Vagina (tissue), 2 donors: ENCODE data around the gene TUBGCP3. TPM values are rescaled to one million over a fixed set of nuclear protein-coding genes. Genes with fewer than 3 reads are reported as not detected.
"Not testable (repeated sequence)": the region's sequence is repeated elsewhere in the genome, so short reads cannot be mapped to it uniquely, and the experiment has no call there.

Experiments
- DNase-seq, 2 donors: peaks; one replicate each; pipeline ENCODE4 v3.0.0-alpha.2; 2017; ENCODE audit errors: extremely low spot score in 2 of 2
- H3K27ac ChIP-seq: fragments of 200-600 bp; sonication (generic); one replicate; pipeline ENCODE4 v1.5.1; 2019
- H3K27me3 ChIP-seq: fragments of 200-600 bp; sonication (generic); one replicate; pipeline ENCODE4 v1.5.1; 2019
- H3K36me3 ChIP-seq, 2 donors: fragments of 200-600 bp; sonication (generic); one replicate each; pipeline ENCODE4 v1.5.1; 2017 to 2019
- H3K4me1 ChIP-seq: fragments of 200-600 bp; sonication (generic); one replicate; pipeline ENCODE4 v1.5.1; 2019
- H3K4me3 ChIP-seq, 2 donors: fragments of 200-600 bp; sonication (generic); 1 replicate in 1 of 2; 2 replicates in 1 of 2; pipeline ENCODE4 v1.5.1; 2016 to 2019
- H3K9me3 ChIP-seq: fragments of 200-600 bp; sonication (generic); one replicate; pipeline ENCODE4 v1.5.1; 2019
- POLR2A ChIP-seq, 2 donors: fragments of 450-650 bp; IDR thresholded peaks; one replicate each; pipeline ENCODE4 v1.6.1; 2017; ENCODE audit warnings: antibody characterized with exemption in 2 of 2, mild to moderate bottlenecking in 2 of 2, moderate library complexity in 2 of 2
- POLR2AphosphoS5 ChIP-seq, 2 donors: sonication (generic); formaldehyde crosslinking; IDR thresholded peaks; one replicate each; pipeline ENCODE4 v1.9.0; 2017; ENCODE audit warnings: antibody characterized with exemption in 2 of 2, mild to moderate bottlenecking in 2 of 2, low read depth in 1 of 2; ENCODE audit not compliant: insufficient read depth in 1 of 2
- intact Hi-C: fragments of 100-400 bp; cut with DNase I; formaldehyde crosslinking; loops from one replicate; pipeline ENCODE4 v1.15.1; 2023
- total RNA-seq: library from RNA; depleted of rRNA; stranded (reverse); fragments of >200 nt; gene quantifications from one replicate; pipeline ENCODE4 v1.2.3, GENCODE V29; 2016
- TF ChIP-seq, protein P1 (sequence below), 3 experiments: fragments of 450-650 bp in 2 of 3; fragments of 200-600 bp in 1 of 3; sonication (generic) in 1 of 3; IDR thresholded peaks; one replicate each; pipeline ENCODE4 v1.5.1; 2017 to 2019; ENCODE audit warnings: antibody characterized with exemption in 3 of 3, mild to moderate bottlenecking in 2 of 3, moderate library complexity in 2 of 3

Gene TUBGCP3
- total RNA-seq, 1 donor from 2014 or later: 23.3 TPM

DNA sequence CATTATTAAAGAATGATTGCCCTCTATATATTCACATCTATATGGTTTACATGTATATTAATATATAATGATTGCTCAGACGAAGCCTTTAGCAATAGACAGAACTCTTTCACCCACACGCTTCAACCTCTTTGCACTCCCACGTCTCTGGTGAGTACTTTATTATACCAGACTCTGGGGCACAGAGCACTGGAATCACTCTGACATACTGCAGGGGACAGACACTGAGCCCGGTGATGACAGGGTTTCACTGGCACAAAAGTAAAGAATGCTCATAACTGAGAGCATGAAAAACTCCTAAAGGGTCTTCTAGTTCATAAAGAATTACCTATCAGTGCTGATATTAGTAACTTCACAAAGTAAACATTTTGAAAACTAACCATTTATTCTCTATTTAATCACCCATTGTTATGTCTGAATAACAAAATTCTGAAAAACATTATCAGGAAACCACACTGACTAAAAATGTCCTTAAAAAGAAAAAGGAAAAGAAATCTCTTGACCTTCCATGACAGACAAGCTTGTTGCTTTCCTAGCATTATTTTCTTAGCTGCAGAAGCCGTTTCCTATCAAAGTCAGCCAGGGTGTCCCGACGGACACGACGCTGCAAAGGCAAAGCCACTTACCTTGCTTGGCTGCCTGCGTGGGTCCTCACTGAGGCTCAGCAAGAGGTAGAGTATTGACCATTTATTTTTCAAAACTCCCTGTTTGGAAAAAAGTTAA lies 29.1 kb downstream of the TUBGCP3 start:
- TF ChIP-seq POLR2AphosphoS5 (IDR thresholded peaks at IDR 0.05; ENCODE audit: insufficient read depth in 1 of 2, low read depth in 1 of 2): no peak
- no peak for TF ChIP-seq POLR2A (IDR thresholded peaks at IDR 0.05)
- TF ChIP-seq, protein P1, sequence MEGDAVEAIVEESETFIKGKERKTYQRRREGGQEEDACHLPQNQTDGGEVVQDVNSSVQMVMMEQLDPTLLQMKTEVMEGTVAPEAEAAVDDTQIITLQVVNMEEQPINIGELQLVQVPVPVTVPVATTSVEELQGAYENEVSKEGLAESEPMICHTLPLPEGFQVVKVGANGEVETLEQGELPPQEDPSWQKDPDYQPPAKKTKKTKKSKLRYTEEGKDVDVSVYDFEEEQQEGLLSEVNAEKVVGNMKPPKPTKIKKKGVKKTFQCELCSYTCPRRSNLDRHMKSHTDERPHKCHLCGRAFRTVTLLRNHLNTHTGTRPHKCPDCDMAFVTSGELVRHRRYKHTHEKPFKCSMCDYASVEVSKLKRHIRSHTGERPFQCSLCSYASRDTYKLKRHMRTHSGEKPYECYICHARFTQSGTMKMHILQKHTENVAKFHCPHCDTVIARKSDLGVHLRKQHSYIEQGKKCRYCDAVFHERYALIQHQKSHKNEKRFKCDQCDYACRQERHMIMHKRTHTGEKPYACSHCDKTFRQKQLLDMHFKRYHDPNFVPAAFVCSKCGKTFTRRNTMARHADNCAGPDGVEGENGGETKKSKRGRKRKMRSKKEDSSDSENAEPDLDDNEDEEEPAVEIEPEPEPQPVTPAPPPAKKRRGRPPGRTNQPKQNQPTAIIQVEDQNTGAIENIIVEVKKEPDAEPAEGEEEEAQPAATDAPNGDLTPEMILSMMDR (IDR thresholded peaks at IDR 0.05): no peak
- Histone ChIP-seq H3K9me3 (no peaks in the 10 kb centered on the region), H3K27ac (no peak overlapping the region), H3K4me1 (no peaks in the 10 kb centered on the region), H3K4me3 (no peak overlapping the region), H3K27me3 (no peaks in the 10 kb centered on the region), H3K36me3 (peaks cover 0 to 35% of the 10 kb centered on the region in 2 donors)
- intact Hi-C loops: no loop called here
- no peak for DNase-seq

- no peak overlapping the region for H3K4me3 ChIP-seq
- H3K36me3 ChIP-seq: peaks cover 0 to 50% of the 10 kb centered on the region in 2 donors
- DNase-seq: no peak
- no peaks in the 10 kb centered on the region for H3K9me3 ChIP-seq
- no peak for TF ChIP-seq POLR2A (IDR thresholded peaks at IDR 0.05)
- TF ChIP-seq, protein P1 (IDR thresholded peaks at IDR 0.05): no peak
- no peak for TF ChIP-seq POLR2AphosphoS5 (IDR thresholded peaks at IDR 0.05; ENCODE audit: insufficient read depth in 1 of 2, low read depth in 1 of 2)
- H3K27ac ChIP-seq: no peak overlapping the region
- H3K4me1 ChIP-seq: no peaks in the 10 kb centered on the region
- intact Hi-C loops: no loop called here
- no peaks in the 10 kb centered on the region for H3K27me3 ChIP-seq
Observed at GRCh38 chr13:112556600-112556999, 31.4 kb downstream of the TUBGCP3 start.

- intact Hi-C loops: no loop called here
- no peak for TF ChIP-seq POLR2AphosphoS5 (IDR thresholded peaks at IDR 0.05; ENCODE audit: insufficient read depth in 1 of 2, low read depth in 1 of 2)
- TF ChIP-seq, protein P1 (IDR thresholded peaks at IDR 0.05): no peak
- TF ChIP-seq POLR2A (IDR thresholded peaks at IDR 0.05): no peak
- Histone ChIP-seq H3K36me3 (peaks cover 0 to 60% of the 10 kb centered on the region in 2 donors), H3K4me1 (no peaks in the 10 kb centered on the region), H3K27ac (no peak overlapping the region), H3K4me3 (no peak overlapping the region), H3K27me3 (no peaks in the 10 kb centered on the region), H3K9me3 (no peaks in the 10 kb centered on the region)
- DNase-seq: no peak
Observed at GRCh38 chr13:112554214-112554850, 33.6 kb downstream of the TUBGCP3 start.

- intact Hi-C loops, H3K27me3 ChIP-seq, H3K4me1 ChIP-seq, H3K9me3 ChIP-seq, DNase-seq, H3K4me3 ChIP-seq, H3K27ac ChIP-seq: not testable (repeated sequence)
- H3K36me3 ChIP-seq: peaks cover 0 to 63% of the 10 kb centered on the region in 2 donors
Observed at GRCh38 chr13:112548975-112549374, 39.0 kb downstream of the TUBGCP3 start.

GRCh38 chr13:112545856-112546255 lies 42.1 kb downstream of the TUBGCP3 start:
- intact Hi-C loops: no loop called here
- Histone ChIP-seq H3K4me3 (no peak overlapping the region), H3K27me3 (no peaks in the 10 kb centered on the region), H3K36me3 (peaks cover 0 to 41% of the 10 kb centered on the region in 2 donors), H3K4me1 (no peaks in the 10 kb centered on the region), H3K27ac (no peak overlapping the region), H3K9me3 (no peaks in the 10 kb centered on the region)
- DNase-seq: no peak
- TF ChIP-seq POLR2AphosphoS5 (IDR thresholded peaks at IDR 0.05; ENCODE audit: insufficient read depth in 1 of 2, low read depth in 1 of 2): no peak
- TF ChIP-seq POLR2A (IDR thresholded peaks at IDR 0.05): no peak
- TF ChIP-seq, protein P1 (IDR thresholded peaks at IDR 0.05): no peak
